A673 (cell line): Measurements from ENCODE around the gene OSTC.

Source experiments
- CTCF ChIP-seq: fragments of 300-800, 200-600 bp; sonication (generic); conservative IDR thresholded peaks from 2 replicates; pipeline ENCODE4 v1.5.1; 2017; ENCODE audit warnings: low read depth, mild to moderate bottlenecking, antibody characterized with exemption, low read length, moderate library complexity, mixed read lengths
- EZH2 ChIP-seq: fragments of 200-600 bp; sonication (generic); IDR thresholded peaks from 2 replicates; pipeline ENCODE4 v1.6.1; 2017; ENCODE audit warnings: borderline replicate concordance, low read depth, mild to moderate bottlenecking, mixed read lengths, antibody characterized with exemption, low read length; ENCODE audit not compliant: poor library complexity, severe bottlenecking

DNA sequence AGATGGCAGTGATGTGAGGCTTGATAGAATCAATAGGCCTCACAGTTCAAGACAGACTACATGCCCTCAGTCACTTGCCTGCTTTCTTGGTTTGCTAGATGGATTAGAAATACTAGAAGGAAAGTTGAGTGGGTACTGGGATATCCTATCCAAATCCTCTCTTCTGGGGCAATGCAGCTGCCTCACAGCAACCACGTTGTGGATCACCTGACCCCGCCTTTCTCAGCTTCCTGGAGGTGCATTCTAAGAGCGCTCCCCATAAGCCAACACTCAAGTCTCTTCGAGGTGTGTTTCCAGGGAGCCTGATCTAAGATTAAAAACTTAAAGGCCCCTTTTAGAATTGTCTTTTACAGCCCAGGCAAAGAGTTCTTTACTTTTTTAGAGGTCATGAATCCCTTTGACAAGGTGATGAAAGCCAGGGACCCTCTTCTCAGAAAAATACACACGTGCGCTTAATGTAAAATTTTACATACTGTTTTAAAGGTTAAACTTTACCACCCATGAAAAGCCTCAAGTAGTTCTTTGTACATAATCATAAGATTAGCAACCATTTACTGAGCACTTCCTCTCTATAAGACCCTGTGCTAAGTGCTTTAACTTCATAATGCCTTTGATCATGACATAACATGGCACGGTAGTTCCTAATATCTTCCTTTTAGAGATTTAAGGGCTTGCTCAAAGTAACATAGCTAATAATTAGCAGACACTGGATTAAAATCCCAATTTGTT, 30.9 kb upstream of the OSTC start:
- no peak for TF ChIP-seq CTCF
- TF ChIP-seq EZH2 = no peak
